Measurements from ENCODE around the gene CRB1. TPM values are rescaled to one million over a fixed set of nuclear protein-coding genes. Genes with fewer than 3 reads are reported as not detected.

Gene CRB1
- total and polyA plus RNA-seq, 2 experiments from 2014 or later = 0.54 to 0.57 TPM

GRCh38 chr1:197339106-197340060, 71.3 kb downstream of the CRB1 start:
- H3K27me3 ChIP-seq = no peaks in the 10 kb centered on the region
- no peak for DNase-seq (ENCODE audit: low read depth in 1 of 2, low spot score in 1 of 2)
- peaks cover 7% of the 10 kb centered on the region for H3K4me1 ChIP-seq (ENCODE audit: low read depth)
- no peak overlapping the region for H3K27ac ChIP-seq
- H3K4me3 ChIP-seq = no peak overlapping the region
- H3K36me3 ChIP-seq = no peaks in the 10 kb centered on the region
- TF ChIP-seq, protein P1, sequence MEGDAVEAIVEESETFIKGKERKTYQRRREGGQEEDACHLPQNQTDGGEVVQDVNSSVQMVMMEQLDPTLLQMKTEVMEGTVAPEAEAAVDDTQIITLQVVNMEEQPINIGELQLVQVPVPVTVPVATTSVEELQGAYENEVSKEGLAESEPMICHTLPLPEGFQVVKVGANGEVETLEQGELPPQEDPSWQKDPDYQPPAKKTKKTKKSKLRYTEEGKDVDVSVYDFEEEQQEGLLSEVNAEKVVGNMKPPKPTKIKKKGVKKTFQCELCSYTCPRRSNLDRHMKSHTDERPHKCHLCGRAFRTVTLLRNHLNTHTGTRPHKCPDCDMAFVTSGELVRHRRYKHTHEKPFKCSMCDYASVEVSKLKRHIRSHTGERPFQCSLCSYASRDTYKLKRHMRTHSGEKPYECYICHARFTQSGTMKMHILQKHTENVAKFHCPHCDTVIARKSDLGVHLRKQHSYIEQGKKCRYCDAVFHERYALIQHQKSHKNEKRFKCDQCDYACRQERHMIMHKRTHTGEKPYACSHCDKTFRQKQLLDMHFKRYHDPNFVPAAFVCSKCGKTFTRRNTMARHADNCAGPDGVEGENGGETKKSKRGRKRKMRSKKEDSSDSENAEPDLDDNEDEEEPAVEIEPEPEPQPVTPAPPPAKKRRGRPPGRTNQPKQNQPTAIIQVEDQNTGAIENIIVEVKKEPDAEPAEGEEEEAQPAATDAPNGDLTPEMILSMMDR (IDR thresholded peaks at IDR 0.05; ENCODE audit: low read depth, low read length) = no peak
- H3K9me3 ChIP-seq (ENCODE audit: low read depth) = no peaks in the 10 kb centered on the region

GRCh38 chr1:197341626-197342025, 73.6 kb downstream of the CRB1 start:
- TF ChIP-seq, protein P1 (IDR thresholded peaks at IDR 0.05; ENCODE audit: low read depth, low read length) = no peak
- Histone ChIP-seq H3K27ac (no peak overlapping the region), H3K4me3 (no peak overlapping the region), H3K27me3 (no peaks in the 10 kb centered on the region), H3K4me1 (ENCODE audit: low read depth) (peaks cover 7% of the 10 kb centered on the region), H3K9me3 (ENCODE audit: low read depth) (no peaks in the 10 kb centered on the region), H3K36me3 (no peaks in the 10 kb centered on the region)
- no peak for DNase-seq (ENCODE audit: low read depth in 1 of 2, low spot score in 1 of 2)

GRCh38 chr1:197342044-197342565, 74.1 kb downstream of the CRB1 start:
- H3K27ac ChIP-seq = no peak overlapping the region

DNA sequence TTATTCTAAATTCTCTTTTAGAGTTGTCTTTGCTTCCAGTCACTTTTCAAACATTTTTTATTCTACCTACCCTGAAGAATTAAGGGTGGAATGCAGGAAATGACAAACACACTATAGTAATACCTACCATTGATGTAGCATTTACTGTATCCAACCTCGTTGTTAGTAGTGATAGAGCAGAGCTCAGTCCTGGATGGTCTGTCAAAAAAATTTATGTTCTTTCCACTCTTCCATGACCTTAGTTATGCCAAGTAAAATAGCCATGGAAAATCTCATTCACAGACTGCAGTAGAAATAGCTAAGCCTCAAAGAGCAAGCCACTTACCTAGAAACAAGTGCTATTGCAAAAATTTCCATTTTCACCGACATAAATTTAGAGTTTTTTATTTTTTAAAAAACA, 74.6 kb downstream of the CRB1 start:
- Histone ChIP-seq H3K4me1 (ENCODE audit: low read depth) (peaks cover 7% of the 10 kb centered on the region), H3K27ac (no peak overlapping the region), H3K27me3 (no peaks in the 10 kb centered on the region), H3K36me3 (no peaks in the 10 kb centered on the region), H3K4me3 (no peak overlapping the region), H3K9me3 (ENCODE audit: low read depth) (no peaks in the 10 kb centered on the region)
- no peak for DNase-seq (ENCODE audit: low read depth in 1 of 2, low spot score in 1 of 2)
- TF ChIP-seq, protein P1 (IDR thresholded peaks at IDR 0.05; ENCODE audit: low read depth, low read length) = no peak

More at GRCh38 chr1:197342044-197342565, 74.1 kb downstream of the CRB1 start:
- DNase-seq (ENCODE audit: low read depth in 1 of 2, low spot score in 1 of 2) = peak in 1 of 2 donors; percentile 12
- H3K4me3 ChIP-seq = no peak overlapping the region
- H3K4me1 ChIP-seq (ENCODE audit: low read depth) = peaks cover 7% of the 10 kb centered on the region
- TF ChIP-seq, protein P1 (IDR thresholded peaks at IDR 0.05; ENCODE audit: low read depth, low read length) = no peak
- no peaks in the 10 kb centered on the region for H3K27me3 ChIP-seq
- no peaks in the 10 kb centered on the region for H3K36me3 ChIP-seq
- no peaks in the 10 kb centered on the region for H3K9me3 ChIP-seq (ENCODE audit: low read depth)

DNA sequence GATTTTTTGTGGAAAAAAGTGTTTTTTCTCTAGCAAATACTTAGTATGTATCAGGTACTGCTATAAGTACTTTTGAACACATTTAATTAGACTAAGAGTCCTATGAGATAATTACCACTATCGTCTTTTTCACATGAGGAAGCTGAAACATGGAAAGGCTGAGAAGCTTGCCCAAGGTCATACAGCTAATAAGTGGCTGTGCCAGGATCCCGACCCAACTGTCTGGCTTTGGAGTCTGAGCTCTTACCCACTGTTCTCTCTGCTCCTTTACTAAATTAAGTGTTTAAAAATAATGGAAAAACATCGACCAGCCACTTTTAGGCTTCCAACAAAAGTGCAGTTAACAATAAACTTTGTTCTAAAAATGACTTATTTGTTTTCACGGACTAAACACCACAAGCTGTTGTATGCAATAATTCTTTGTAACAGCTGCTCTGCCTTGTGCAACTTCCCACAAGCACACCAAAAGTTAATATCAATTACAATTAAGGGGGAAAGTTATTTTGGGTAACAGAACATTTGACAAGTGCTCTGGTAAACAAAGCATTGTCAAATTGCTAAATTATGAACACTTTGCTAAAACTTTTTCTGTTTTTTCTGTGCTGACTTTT, 75.7 kb downstream of the CRB1 start:
- TF ChIP-seq, protein P1 (IDR thresholded peaks at IDR 0.05; ENCODE audit: low read depth, low read length) = no peak
- H3K36me3 ChIP-seq = no peaks in the 10 kb centered on the region
- no peak overlapping the region for H3K27ac ChIP-seq
- peak in 1 of 2 donors; percentile 9 for DNase-seq (ENCODE audit: low read depth in 1 of 2, low spot score in 1 of 2)
- H3K27me3 ChIP-seq = no peaks in the 10 kb centered on the region
- no peaks in the 10 kb centered on the region for H3K9me3 ChIP-seq (ENCODE audit: low read depth)
- peaks cover 7% of the 10 kb centered on the region for H3K4me1 ChIP-seq (ENCODE audit: low read depth)
- H3K4me3 ChIP-seq = no peak overlapping the region

Data from cardiac muscle cell (in vitro differentiated cells and primary cell).